ENCODE measurements around the gene CPT2. TPM values are rescaled to one million over a fixed set of nuclear protein-coding genes. Genes with fewer than 3 reads are reported as not detected.

The CPT2 gene
- total RNA-seq, 3 donors from 2014 or later: 30.1 to 75.3 (median 52.3) TPM

DNA sequence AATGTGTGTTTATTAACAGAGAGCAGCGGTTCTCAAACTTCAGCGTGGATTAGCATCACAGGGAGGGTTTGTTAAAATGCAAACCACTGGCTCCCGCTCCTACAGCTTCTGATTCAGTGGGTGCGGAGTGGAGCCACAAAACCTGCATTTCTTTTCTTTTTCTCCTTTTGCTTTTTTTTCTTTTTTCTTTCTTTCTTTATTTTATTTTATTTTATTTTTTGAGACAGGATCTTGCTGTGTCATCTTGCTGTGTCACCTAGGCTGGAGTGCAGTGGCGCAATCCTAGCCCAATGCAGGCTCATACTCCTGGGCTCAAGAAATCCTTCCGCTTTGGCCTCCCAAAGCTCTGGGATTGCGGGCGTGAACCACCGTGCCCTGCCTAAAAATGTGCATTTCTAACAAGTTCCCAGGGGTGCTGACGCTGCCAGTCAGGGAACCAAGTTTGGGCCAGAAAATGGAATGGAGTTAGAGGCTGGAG lies 33.3 kb upstream of the CPT2 start:
- no peaks in the 10 kb centered on the region for H3K36me3 ChIP-seq (ENCODE audit: low read depth)
- TF ChIP-seq, protein P1, sequence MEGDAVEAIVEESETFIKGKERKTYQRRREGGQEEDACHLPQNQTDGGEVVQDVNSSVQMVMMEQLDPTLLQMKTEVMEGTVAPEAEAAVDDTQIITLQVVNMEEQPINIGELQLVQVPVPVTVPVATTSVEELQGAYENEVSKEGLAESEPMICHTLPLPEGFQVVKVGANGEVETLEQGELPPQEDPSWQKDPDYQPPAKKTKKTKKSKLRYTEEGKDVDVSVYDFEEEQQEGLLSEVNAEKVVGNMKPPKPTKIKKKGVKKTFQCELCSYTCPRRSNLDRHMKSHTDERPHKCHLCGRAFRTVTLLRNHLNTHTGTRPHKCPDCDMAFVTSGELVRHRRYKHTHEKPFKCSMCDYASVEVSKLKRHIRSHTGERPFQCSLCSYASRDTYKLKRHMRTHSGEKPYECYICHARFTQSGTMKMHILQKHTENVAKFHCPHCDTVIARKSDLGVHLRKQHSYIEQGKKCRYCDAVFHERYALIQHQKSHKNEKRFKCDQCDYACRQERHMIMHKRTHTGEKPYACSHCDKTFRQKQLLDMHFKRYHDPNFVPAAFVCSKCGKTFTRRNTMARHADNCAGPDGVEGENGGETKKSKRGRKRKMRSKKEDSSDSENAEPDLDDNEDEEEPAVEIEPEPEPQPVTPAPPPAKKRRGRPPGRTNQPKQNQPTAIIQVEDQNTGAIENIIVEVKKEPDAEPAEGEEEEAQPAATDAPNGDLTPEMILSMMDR (IDR thresholded peaks at IDR 0.05): no peak
- H3K4me1 ChIP-seq (ENCODE audit: low read depth): no peaks in the 10 kb centered on the region
- ATAC-seq (no peak), DNase-seq (no peak)
- H3K4me3 ChIP-seq: no peak overlapping the region
- intact Hi-C loops (cut with DNase I, micrococcal nuclease): no loop called here
- H3K9me3 ChIP-seq: no peaks in the 10 kb centered on the region

DNA sequence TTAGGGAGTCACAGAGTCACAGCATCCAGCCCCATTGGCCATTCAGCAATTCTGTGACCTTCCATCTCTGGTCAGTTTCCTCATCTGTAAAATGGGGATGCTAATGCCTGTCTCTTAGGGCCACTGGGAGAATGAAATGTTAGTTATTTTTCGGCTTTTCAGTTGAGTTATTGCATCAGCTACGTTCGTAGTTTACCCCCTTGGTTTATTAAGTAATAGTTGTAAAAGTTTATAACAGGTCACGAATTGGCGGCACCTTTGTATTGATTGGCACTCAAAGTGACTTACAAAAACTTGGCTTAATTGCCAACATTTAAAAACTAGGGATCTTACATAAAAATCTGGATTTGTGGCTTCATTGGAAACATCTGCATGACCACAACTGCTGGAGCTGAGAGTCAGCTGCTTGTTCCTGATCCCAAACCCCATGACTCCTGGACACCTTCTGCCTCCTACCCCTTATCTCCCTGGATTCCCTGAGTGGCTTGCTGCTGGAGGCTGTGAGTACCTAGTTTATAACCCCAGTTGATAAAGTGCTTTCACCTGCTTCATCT lies 31.1 kb upstream of the CPT2 start:
- DNase-seq (no peak), ATAC-seq (peak; percentile 13)
- TF ChIP-seq, protein P1 (IDR thresholded peaks at IDR 0.05): no peak
- Histone ChIP-seq H3K4me3 (no peak overlapping the region), H3K9me3 (no peaks in the 10 kb centered on the region), H3K4me1 (ENCODE audit: low read depth) (no peaks in the 10 kb centered on the region), H3K36me3 (ENCODE audit: low read depth) (no peaks in the 10 kb centered on the region)
- intact Hi-C loops (cut with DNase I, micrococcal nuclease): no loop called here

DNA sequence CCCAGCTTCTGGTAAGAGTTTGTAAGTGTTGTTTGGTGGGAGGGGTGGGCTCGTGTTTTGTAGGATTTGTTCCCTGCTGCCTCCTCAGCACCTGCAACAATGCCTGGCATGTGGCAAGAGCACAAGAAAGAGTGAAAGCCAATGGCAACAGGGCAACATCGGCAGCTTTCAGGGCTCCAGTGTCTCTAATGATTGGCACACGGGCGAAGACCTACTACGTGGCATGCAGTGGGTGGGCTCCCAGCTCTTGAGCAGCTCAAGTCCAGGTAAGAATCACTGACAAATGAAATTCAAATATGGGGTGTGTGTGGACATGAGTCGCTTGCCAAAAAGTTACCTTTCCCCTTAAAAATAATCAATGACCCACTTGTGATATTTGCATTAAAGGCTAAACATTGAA lies 30.3 kb upstream of the CPT2 start:
- no peak for ATAC-seq
- TF ChIP-seq, protein P1 (IDR thresholded peaks at IDR 0.05): no peak

DNA sequence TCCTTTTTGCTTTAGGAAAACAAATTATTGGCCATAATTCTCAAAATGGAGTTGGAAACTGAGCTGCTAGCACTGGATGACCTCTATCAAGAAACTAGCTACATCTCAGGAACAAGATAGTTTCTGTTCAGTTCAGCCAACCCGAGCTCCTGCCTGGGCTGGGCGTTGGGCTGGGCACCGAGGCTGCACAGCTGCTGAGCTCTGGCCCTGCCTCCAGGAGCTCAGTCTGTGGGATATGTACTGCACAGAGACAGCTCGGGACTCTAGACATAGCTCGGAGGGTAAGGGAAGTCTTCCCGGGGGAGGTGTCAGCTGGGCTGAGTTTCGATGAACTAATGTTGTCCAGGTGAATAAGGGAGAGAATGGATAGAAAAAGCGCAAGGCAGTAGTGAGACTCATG lies 29.7 kb upstream of the CPT2 start:
- TF ChIP-seq, protein P1 (IDR thresholded peaks at IDR 0.05): no peak
- H3K36me3 ChIP-seq (ENCODE audit: low read depth): no peaks in the 10 kb centered on the region
- no peaks in the 10 kb centered on the region for H3K9me3 ChIP-seq
- intact Hi-C loops (cut with DNase I, micrococcal nuclease): no loop called here
- no peak for DNase-seq
- no peak for ATAC-seq
- H3K4me3 ChIP-seq: no peak overlapping the region
- no peaks in the 10 kb centered on the region for H3K4me1 ChIP-seq (ENCODE audit: low read depth)

More for the DNA sequence above, 30.3 kb upstream of the CPT2 start:
- H3K4me1 ChIP-seq (ENCODE audit: low read depth): no peaks in the 10 kb centered on the region
- no peak overlapping the region for H3K4me3 ChIP-seq
- no peaks in the 10 kb centered on the region for H3K36me3 ChIP-seq (ENCODE audit: low read depth)
- no peak for DNase-seq
- intact Hi-C loops (cut with DNase I, micrococcal nuclease): no loop called here
- H3K9me3 ChIP-seq: no peaks in the 10 kb centered on the region

DNA sequence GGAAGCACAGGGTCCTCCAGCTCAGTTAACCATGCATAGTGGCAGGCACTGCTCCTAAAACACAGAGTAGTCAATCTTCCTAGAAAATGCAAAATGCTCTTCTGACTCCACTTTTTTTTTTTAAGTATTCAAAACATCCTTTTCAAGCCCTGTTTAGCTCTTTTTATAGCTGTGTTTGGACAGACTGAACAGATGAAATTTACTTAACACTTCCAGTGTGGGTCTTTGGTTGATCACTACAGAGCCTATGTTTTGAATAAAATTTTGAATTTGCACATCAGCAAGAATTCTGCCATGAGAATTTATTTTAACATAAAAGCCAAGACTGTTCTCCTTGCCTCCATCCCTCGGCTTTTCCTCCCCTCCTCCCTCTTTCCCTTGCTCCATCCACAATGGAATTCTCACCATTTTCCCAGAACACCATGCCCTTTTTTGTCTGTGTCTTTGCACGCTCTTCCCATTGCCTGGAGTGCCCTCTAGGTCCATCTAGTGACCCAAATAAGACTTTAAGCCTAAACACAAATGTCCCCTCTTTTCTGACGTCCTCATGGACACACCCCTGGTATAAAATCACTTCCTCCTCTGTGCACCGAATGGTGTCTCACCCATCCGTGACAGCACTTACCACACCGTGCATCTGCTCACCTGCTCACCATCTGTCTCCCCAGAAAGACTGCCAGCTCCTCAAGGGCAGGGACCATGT lies 24.0 kb upstream of the CPT2 start:
- peak; percentile 87 for ATAC-seq
- Histone ChIP-seq H3K4me1 (ENCODE audit: low read depth) (no peaks in the 10 kb centered on the region), H3K36me3 (ENCODE audit: low read depth) (no peaks in the 10 kb centered on the region), H3K9me3 (no peaks in the 10 kb centered on the region), H3K4me3 (no peak overlapping the region)
- TF ChIP-seq, protein P1 (IDR thresholded peaks at IDR 0.05): no peak
- intact Hi-C loops (cut with DNase I, micrococcal nuclease): loop anchor here in 1 of 2 donors (10.0 kb wide), 1 partner anchor 108 kb away; the partner anchor contains the start of gene PODN
- peak in 1 of 3 donors; percentile 54 for DNase-seq
